Omental fat pad (tissue), 4 donors: ENCODE data around the gene HEATR5A. TPM values are rescaled to one million over a fixed set of nuclear protein-coding genes. Genes with fewer than 3 reads are reported as not detected.
A peak's percentile ranks its signal among the peaks of the same experiment; 100 is the strongest.
"Not testable (repeated sequence)": the region's sequence is repeated elsewhere in the genome, so short reads cannot be mapped to it uniquely, and the experiment has no call there.

Experiments used
- ATAC-seq: fragments of 150-250 bp; one replicate; pipeline ENCODE4 v1.9.1; 2016; ENCODE audit warnings: mild to moderate bottlenecking, moderate library complexity; ENCODE audit not compliant: low FRiP score
- DNase-seq: peaks from one replicate; pipeline ENCODE4 v3.0.0-alpha.2; 2019; ENCODE audit warnings: low spot score
- total RNA-seq, 4 donors: library from RNA; depleted of rRNA; stranded (reverse); fragments of >200 nt; gene quantifications; one replicate each; pipeline ENCODE4 v1.1.0, GENCODE V29; 2016
- TF ChIP-seq, protein P1 (sequence below), 3 donors: fragments of 450-650 bp; IDR thresholded peaks; one replicate each; pipeline ENCODE4 v1.5.1; 2016 to 2017; ENCODE audit warnings: antibody characterized with exemption in 3 of 3, mild to moderate bottlenecking in 3 of 3, moderate library complexity in 2 of 3

HEATR5A gene
- total RNA-seq, 4 donors from 2014 or later, result 29.4 to 41.8 (median 31.9) TPM

DNA sequence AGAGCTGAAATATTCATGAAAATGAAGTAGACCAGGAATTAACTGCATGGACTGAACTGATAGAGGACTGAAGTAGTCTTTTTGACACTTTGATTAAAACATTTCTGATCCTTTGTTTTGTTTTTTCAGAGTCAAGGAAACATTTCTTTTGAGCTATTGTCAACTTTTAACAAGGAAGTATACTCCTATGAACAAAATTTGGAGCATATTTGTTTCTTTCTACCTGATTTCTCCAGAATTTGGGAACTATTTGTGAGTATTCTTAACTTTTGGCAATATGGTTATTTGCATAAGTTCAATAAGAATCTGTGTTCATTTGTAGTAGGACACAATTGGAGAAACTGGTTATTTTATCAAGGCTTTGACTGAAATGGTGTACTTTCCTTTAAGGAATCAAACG, 141.5 kb downstream of the HEATR5A start:
- no peak for DNase-seq
- ATAC-seq, result no peak
- TF ChIP-seq, protein P1, sequence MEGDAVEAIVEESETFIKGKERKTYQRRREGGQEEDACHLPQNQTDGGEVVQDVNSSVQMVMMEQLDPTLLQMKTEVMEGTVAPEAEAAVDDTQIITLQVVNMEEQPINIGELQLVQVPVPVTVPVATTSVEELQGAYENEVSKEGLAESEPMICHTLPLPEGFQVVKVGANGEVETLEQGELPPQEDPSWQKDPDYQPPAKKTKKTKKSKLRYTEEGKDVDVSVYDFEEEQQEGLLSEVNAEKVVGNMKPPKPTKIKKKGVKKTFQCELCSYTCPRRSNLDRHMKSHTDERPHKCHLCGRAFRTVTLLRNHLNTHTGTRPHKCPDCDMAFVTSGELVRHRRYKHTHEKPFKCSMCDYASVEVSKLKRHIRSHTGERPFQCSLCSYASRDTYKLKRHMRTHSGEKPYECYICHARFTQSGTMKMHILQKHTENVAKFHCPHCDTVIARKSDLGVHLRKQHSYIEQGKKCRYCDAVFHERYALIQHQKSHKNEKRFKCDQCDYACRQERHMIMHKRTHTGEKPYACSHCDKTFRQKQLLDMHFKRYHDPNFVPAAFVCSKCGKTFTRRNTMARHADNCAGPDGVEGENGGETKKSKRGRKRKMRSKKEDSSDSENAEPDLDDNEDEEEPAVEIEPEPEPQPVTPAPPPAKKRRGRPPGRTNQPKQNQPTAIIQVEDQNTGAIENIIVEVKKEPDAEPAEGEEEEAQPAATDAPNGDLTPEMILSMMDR (IDR thresholded peaks at IDR 0.05), result no peak

DNA sequence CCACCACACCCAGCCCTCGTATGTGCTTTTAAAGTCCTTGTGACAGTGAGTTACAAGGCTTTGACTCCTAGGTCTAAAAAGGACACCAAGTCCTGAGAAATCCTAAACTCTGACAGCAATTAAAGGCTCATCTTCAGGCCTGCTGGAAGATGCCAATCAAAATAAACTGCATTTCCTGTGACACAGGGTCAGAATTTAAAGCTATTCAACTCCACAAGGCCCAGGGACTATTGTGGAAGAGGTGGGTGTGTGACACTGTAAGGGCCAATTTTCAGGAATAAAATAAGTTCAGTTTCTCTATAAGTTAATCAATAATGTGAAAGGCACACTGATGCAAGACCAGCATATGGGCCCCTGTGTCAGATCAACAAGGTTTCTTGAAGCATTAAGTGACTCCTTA, 143.3 kb downstream of the HEATR5A start:
- DNase-seq (no peak), ATAC-seq (no peak)
- TF ChIP-seq, protein P1 (IDR thresholded peaks at IDR 0.05), result no peak

DNA sequence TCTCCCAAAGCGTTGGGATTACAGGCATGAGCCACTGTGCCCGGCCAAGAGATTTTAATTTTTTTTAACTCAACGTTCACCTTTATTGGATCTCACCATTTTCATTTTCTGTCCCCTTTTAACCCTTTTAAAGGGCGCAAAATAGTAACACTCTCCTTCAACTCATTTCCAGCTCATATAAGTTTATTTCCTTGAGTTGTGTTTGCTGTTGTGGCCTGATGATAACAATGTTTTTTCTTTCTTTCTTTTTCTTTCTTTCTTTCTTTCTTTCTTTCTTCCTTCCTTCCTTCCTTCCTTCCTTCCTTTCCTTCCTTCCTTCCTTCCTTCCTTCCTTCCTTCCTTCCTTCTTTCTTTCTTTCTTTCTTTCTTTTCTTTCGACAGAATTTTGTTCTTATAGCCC, 143.9 kb downstream of the HEATR5A start:
- not testable (repeated sequence) for ATAC-seq, DNase-seq

DNA sequence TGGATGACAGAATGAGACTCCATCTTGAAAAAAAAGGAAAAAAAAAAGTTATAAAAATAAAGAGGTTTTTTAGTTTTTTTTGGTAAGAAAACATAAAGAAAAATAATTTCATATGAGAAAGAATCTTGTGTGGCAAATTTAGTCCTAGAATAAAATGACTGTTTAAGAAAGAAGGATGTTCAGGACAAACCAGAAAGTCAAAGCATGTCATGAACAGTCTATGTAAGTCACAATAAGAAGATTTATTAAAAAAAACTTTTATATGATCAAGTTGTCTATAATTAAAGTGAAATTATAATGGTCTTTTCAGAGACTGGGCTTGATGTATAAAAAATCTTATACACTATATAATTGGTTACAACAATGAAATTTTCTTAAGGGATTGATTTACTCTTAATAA, 144.6 kb downstream of the HEATR5A start:
- no peak for ATAC-seq
- DNase-seq, result no peak

DNA sequence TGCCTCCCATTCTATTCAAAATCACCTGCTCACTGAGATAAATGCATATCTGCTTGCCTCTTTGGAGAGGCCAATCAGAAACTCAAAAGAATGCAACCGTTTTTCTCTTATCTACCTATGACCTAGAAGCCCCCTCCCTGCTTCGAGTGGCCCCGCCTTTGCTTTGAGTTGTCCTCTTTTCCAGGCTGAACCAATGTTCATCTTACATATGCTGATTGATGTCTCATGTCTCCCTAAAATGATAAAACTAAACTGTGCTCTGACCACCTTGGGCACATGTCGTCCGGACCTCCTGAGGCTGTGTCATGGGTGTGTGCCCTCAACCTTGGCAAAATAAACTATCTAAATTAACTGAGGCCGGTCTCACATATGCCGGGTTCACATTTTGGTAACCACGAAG, 148.7 kb downstream of the HEATR5A start:
- DNase-seq (no peak), ATAC-seq (no peak)
- TF ChIP-seq, protein P1 (IDR thresholded peaks at IDR 0.05), result no peak

More for the DNA sequence above, 144.6 kb downstream of the HEATR5A start:
- TF ChIP-seq, protein P1 (IDR thresholded peaks at IDR 0.05), result no peak

DNA sequence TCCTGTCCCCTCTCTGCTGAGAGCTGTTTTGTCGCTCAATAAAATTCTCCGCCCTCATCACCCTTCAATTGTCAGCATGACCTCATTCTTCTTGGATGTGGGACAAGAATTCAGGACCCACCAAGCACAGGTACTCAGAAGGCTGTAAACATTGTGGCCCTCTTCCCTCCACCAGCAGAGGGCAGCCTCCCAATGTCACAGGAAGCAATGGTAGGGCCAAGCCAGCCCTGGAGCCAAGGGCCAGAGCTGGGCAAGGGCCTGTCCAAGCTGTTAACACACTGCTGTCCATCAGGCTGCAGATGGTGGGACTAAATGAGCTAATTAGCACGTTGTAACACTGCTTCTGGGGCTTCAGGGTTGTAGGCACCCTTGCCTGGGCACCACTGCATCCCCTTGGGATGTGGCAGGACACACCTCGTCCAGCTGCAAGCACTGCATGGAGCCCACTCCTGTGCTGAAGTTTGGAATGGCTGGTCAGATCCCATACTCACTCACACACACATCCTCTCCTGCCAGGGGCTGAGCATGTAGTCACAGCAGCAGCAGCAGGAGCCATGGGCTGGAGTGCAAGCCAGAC, 150.1 kb downstream of the HEATR5A start:
- no peak for DNase-seq
- TF ChIP-seq, protein P1 (IDR thresholded peaks at IDR 0.05), result no peak
- ATAC-seq, result peak; percentile 44

DNA sequence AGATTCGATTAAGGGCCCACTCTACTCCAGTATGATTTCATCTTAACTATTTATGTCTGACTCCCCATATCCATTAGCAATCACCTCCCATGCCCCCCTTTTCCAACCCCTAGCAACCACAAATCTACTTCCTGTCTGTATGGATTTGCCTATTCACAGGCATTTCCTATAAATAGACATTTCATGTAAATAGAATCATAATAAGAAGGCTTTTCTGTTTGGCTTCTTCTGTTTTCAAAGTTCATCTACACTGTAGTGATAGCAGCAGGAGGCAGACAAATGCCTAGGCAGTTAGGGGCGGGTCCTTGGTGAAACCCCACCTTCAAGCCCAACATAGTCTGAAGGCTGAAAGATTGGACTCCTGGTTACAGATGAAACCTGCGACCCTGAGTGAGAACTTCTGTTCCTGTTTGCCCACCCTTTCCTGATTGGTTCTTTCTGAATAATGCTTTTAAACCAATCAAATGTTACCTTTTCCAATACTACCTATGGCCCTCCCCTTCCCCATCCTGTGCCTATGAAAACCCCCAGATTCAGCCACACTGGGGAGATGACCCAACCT, 150.6 kb downstream of the HEATR5A start:
- ATAC-seq (no peak), DNase-seq (no peak)
- TF ChIP-seq, protein P1 (IDR thresholded peaks at IDR 0.05), result no peak
